ENCODE measurements around the gene TLCD2. TPM values are rescaled to one million over a fixed set of nuclear protein-coding genes. Genes with fewer than 3 reads are reported as not detected.

Gene TLCD2
- total and polyA plus RNA-seq, 9 of the 15 experiments (the other 6 are each of a cell fraction or from before 2014, with no cell fraction given) = 0.10 to 0.89 (median 0.58) TPM

DNA sequence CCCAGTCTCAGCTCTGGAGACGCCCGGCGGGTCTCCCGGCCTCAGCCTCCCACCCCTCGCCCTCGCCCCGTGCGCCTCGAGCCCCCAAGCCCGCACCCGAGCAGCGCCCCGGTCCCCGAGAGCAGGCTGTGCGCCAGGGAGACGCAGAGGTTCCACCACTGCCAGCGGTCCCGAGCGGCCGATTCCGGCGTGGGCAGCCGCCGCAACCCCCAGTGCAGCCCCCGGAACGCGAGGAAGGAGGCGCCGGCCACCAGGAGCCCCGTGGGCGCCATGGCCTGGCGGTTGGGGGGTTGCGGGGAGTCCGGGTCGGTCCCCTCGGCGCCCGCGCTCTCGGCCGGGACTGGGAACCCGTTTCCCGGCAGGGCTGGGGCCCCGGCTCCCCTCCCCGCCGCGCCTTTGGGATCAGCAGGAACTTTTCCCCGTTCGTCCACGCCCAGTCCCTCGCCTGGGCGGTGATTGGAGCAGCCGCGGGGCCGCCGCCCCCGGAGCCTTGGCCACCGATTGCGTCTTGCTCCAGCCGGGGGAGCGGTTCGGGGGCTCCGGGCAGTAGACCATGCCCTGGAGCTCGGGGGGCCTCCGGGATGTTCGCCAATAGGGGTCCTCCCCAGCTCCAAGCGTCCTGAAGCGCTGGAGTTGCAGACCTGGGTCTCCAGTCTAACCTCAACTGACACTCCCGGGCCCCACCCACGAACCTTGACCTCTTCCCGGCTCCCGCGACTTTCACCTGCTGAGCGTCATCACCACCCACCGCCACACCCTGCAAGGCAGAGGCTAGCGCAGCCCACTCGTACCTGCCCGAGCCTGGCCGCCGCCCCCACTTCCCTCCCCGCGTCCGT, at the start of gene TLCD2 (continued):
- TF ChIP-seq ZC3H11A (IDR thresholded peaks at IDR 0.05; ENCODE audit: low read depth, low read length) = no peak
- no peak for TF ChIP-seq ZNF644 (tag; IDR thresholded peaks at IDR 0.05; ENCODE audit: low read depth)
- no peak for TF ChIP-seq HNRNPLL (IDR thresholded peaks at IDR 0.05; ENCODE audit: low read depth, low read length, poor library complexity, severe bottlenecking)
- TF ChIP-seq, protein P1, sequence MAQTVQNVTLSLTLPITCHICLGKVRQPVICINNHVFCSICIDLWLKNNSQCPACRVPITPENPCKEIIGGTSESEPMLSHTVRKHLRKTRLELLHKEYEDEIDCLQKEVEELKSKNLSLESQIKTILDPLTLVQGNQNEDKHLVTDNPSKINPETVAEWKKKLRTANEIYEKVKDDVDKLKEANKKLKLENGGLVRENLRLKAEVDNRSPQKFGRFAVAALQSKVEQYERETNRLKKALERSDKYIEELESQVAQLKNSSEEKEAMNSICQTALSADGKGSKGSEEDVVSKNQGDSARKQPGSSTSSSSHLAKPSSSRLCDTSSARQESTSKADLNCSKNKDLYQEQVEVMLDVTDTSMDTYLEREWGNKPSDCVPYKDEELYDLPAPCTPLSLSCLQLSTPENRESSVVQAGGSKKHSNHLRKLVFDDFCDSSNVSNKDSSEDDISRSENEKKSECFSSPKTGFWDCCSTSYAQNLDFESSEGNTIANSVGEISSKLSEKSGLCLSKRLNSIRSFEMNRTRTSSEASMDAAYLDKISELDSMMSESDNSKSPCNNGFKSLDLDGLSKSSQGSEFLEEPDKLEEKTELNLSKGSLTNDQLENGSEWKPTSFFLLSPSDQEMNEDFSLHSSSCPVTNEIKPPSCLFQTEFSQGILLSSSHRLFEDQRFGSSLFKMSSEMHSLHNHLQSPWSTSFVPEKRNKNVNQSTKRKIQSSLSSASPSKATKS (CRISPR knock-in tag; IDR thresholded peaks at IDR 0.05) = no peak
- TF ChIP-seq NFYB (IDR thresholded peaks at IDR 0.05; ENCODE audit: extremely low read depth, insufficient read length) = peak; percentile 5
- TF ChIP-seq, protein P2, sequence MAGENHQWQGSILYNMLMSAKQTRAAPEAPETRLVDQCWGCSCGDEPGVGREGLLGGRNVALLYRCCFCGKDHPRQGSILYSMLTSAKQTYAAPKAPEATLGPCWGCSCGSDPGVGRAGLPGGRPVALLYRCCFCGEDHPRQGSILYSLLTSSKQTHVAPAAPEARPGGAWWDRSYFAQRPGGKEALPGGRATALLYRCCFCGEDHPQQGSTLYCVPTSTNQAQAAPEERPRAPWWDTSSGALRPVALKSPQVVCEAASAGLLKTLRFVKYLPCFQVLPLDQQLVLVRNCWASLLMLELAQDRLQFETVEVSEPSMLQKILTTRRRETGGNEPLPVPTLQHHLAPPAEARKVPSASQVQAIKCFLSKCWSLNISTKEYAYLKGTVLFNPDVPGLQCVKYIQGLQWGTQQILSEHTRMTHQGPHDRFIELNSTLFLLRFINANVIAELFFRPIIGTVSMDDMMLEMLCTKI (IDR thresholded peaks at IDR 0.05; ENCODE audit: partially characterized antibody) = no peak
- TF ChIP-seq RBFOX2 (IDR thresholded peaks at IDR 0.05; ENCODE audit: low read depth, low read length) = peak; percentile 88
- TF ChIP-seq EGR1 (conservative IDR thresholded peaks at IDR 0.05) = peak; percentile 60; the same call in 1 of the 2 replicates
- peak; percentile 87 for TF ChIP-seq CEBPG (CRISPR knock-in tag; IDR thresholded peaks at IDR 0.05)
- peak in 1 of 2 experiments; percentile 50; a peak in 1 of 4 replicates for TF ChIP-seq CEBPG (tag; conservative IDR thresholded peaks at IDR 0.05 in 1 of 2, IDR thresholded peaks at IDR 0.05 in 1 of 2)
- TF ChIP-seq RAD51 (IDR thresholded peaks at IDR 0.05; ENCODE audit: borderline replicate concordance, low read depth) = no peak
- no peak for TF ChIP-seq SIRT6 (IDR thresholded peaks at IDR 0.05; ENCODE audit: low read depth, low read length)
- TF ChIP-seq ZNF217 (CRISPR knock-in tag; IDR thresholded peaks at IDR 0.05) = no peak
- peak; percentile 93 for TF ChIP-seq POLR2G (IDR thresholded peaks at IDR 0.05; ENCODE audit: low read depth, low read length)
- TF ChIP-seq BCL6 (CRISPR knock-in tag; IDR thresholded peaks at IDR 0.05) = no peak
- no peak for TF ChIP-seq RB1 (IDR thresholded peaks at IDR 0.05; ENCODE audit: low read depth)
- TF ChIP-seq, protein P3, sequence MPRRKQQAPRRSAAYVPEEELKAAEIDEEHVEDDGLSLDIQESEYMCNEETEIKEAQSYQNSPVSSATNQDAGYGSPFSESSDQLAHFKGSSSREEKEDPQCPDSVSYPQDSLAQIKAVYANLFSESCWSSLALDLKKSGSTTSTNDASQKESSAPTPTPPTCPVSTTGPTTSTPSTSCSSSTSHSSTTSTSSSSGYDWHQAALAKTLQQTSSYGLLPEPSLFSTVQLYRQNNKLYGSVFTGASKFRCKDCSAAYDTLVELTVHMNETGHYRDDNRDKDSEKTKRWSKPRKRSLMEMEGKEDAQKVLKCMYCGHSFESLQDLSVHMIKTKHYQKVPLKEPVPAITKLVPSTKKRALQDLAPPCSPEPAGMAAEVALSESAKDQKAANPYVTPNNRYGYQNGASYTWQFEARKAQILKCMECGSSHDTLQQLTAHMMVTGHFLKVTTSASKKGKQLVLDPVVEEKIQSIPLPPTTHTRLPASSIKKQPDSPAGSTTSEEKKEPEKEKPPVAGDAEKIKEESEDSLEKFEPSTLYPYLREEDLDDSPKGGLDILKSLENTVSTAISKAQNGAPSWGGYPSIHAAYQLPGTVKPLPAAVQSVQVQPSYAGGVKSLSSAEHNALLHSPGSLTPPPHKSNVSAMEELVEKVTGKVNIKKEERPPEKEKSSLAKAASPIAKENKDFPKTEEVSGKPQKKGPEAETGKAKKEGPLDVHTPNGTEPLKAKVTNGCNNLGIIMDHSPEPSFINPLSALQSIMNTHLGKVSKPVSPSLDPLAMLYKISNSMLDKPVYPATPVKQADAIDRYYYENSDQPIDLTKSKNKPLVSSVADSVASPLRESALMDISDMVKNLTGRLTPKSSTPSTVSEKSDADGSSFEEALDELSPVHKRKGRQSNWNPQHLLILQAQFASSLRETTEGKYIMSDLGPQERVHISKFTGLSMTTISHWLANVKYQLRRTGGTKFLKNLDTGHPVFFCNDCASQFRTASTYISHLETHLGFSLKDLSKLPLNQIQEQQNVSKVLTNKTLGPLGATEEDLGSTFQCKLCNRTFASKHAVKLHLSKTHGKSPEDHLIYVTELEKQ (CRISPR knock-in tag; IDR thresholded peaks at IDR 0.05) = no peak
- TF ChIP-seq RBM15 (IDR thresholded peaks at IDR 0.05; ENCODE audit: insufficient read depth, low read length) = no peak
- TF ChIP-seq RUNX1 (IDR thresholded peaks at IDR 0.05; ENCODE audit: low read depth) = no peak
